ENCODE data around the gene PMPCA. TPM values are rescaled to one million over a fixed set of nuclear protein-coding genes. Genes with fewer than 3 reads are reported as not detected.

The PMPCA gene
- total RNA-seq, 6 experiments from 2014 or later = 49.6 to 64.9 (median 52.8) TPM

DNA sequence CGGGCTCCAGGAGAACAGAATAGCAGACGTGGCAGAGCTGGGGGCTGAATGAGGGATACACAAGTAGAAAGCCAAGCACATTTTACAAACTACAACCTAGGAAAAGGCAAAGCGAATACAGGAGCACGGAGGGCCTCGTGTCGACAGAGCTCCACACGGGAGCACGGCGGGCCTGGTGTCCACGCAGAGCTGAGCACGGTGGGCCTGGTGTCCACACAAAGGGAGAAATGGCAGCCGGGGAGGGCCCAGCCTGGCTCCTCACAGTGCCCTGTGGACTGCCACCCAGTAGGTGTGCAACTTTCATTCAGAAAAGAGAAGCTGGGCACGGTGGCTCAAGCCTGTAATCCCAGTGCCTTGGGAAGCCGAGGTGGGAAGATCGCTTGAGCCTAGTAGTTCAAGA is 32.6 kb downstream of the PMPCA start:
- ATAC-seq = no peak
- Histone ChIP-seq H3K27ac (peak overlapping the region in 1 of 3 donors; percentile 86), H3K36me3 (peaks cover 4 to 57% (median 41%) of the 10 kb centered on the region in 4 donors), H3K4me1 (peaks cover 0 to 43% (median 19%) of the 10 kb centered on the region in 4 donors), H3K9me3 (no peaks in the 10 kb centered on the region), H3K27me3 (no peaks in the 10 kb centered on the region), H3K4me3 (no peak overlapping the region)
- TF ChIP-seq POLR2A (IDR thresholded peaks at IDR 0.05) = no peak
- TF ChIP-seq CTCF (IDR thresholded peaks at IDR 0.05) = no peak
- 94% methylated on average over 10 of the region's 15 CpGs for WGBS (ENCODE audit: insufficient coverage, low coverage, low lambda C conversion rate, missing lambda C conversion rate)
- DNase-seq = no peak
- intact Hi-C loops (cut with DNase I) = no loop called here

DNA sequence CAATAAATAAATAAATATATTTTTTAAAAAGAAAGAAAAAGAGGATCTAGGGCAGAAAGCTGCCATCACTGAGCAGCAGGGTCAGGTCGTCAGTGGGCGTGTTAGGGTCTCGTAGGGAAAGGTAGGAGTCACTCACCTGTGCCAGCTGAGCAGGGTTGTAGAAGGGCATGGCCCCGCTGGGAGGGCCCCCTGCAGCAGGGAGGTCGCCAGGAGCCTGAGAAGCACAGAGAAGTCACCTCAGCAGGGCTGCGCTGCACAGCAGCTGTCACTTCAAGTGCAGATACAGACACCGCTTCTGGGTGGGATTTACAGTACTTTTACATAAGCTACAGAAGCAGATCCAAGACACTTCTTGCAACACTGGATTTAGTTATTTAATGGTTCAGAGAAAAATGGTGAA is 33.2 kb downstream of the PMPCA start:
- ATAC-seq = no peak

GRCh38 chr9:136444102-136444501 is 33.6 kb downstream of the PMPCA start:
- H3K4me1 ChIP-seq = peaks cover 0 to 34% (median 16%) of the 10 kb centered on the region in 4 donors
- no peak for DNase-seq
- no peaks in the 10 kb centered on the region for H3K9me3 ChIP-seq
- H3K27me3 ChIP-seq = no peaks in the 10 kb centered on the region
- intact Hi-C loops (cut with DNase I) = no loop called here
- H3K27ac ChIP-seq = no peak overlapping the region
- no peak overlapping the region for H3K4me3 ChIP-seq
- peaks cover 7 to 62% (median 45%) of the 10 kb centered on the region in 4 donors for H3K36me3 ChIP-seq
- ATAC-seq = no peak
- no peak for TF ChIP-seq CTCF (IDR thresholded peaks at IDR 0.05)
- TF ChIP-seq POLR2A (IDR thresholded peaks at IDR 0.05) = no peak
- WGBS (ENCODE audit: insufficient coverage, low coverage, low lambda C conversion rate, missing lambda C conversion rate) = 88% methylated on average over 11 of the region's 20 CpGs

More for the DNA sequence above, 33.2 kb downstream of the PMPCA start:
- Histone ChIP-seq H3K36me3 (peaks cover 4 to 58% (median 42%) of the 10 kb centered on the region in 4 donors), H3K27me3 (no peaks in the 10 kb centered on the region), H3K4me1 (peaks cover 0 to 37% (median 16%) of the 10 kb centered on the region in 4 donors), H3K27ac (no peak overlapping the region), H3K4me3 (no peak overlapping the region), H3K9me3 (no peaks in the 10 kb centered on the region)
- 100% methylated on average over 5 of the region's 7 CpGs for WGBS (ENCODE audit: insufficient coverage, low coverage, low lambda C conversion rate, missing lambda C conversion rate)
- no peak for TF ChIP-seq CTCF (IDR thresholded peaks at IDR 0.05)
- TF ChIP-seq POLR2A (IDR thresholded peaks at IDR 0.05) = no peak
- intact Hi-C loops (cut with DNase I) = no loop called here
- DNase-seq = no peak

GRCh38 chr9:136445799-136446198 is 35.3 kb downstream of the PMPCA start:
- intact Hi-C loops (cut with DNase I) = no loop called here
- no peak for DNase-seq
- WGBS (ENCODE audit: insufficient coverage, low coverage, low lambda C conversion rate, missing lambda C conversion rate) = 60% methylated on average over 2 of the region's 7 CpGs
- Histone ChIP-seq H3K9me3 (no peaks in the 10 kb centered on the region), H3K27me3 (no peaks in the 10 kb centered on the region), H3K4me3 (no peak overlapping the region), H3K27ac (no peak overlapping the region), H3K4me1 (peaks cover 0 to 24% (median 11%) of the 10 kb centered on the region in 4 donors), H3K36me3 (peaks cover 17 to 79% (median 57%) of the 10 kb centered on the region in 4 donors)
- ATAC-seq = no peak
- TF ChIP-seq POLR2A (IDR thresholded peaks at IDR 0.05) (no peak), CTCF (IDR thresholded peaks at IDR 0.05) (no peak)
